ENCODE measurements around the gene ZG16. TPM values are rescaled to one million over a fixed set of nuclear protein-coding genes. Genes with fewer than 3 reads are reported as not detected.

ZG16 gene
- total RNA-seq, 1 experiment from 2014 or later = not detected

DNA sequence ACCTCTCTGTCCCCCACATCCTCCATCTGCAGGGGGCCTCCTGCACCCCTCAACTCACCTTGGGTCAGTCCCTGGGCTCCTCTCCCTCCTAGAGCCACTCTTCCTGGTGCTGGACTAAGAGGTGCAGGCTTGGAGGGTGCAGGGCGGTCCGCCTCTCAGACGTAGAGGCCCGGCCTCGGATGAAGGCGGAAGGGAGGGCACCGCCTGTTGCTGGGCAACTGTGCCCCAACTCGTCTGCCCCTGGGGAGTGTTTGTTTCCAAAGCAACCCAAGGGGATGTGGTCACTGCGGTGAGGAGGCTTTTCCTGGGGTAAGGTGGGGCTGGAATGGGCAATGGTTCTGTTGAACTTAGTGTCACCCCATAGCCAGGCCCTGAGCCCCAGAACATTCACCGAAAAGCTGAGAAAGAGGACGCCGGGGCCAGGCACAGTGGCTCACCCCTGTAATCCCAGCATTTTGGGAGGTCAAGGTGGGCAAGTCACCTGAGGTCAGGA, 32.2 kb upstream of the ZG16 start, which contains the start of gene C16orf54:
TSS of gene C16orf54 (minus strand) at position 138 of the 493 bp plus-strand sequence. CDS start 1,039 bp downstream, outside the sequence.
- ATAC-seq = peak; percentile 5
- H3K9me3 Mint-ChIP-seq = peaks cover 15% of the 10 kb centered on the region
- CTCF ChIA-PET = interaction anchor here (1.2 to 2.5 kb wide), 2 partner anchors 9 to 39 kb away, joined by 4 to 7 read pairs; no protein-coding TSS in a partner anchor
- DNase-seq (ENCODE audit: low spot score) = no peak
- peaks cover 31% of the 10 kb centered on the region for H3K36me3 Mint-ChIP-seq
- peak within 1 kb of the TSS; percentile 45; the same call in 1 of the 2 replicates for H3K27ac Mint-ChIP-seq
- POLR2A ChIA-PET = interaction anchor here (0.8 kb wide), 1 partner anchor 44 kb away, joined by 5 read pairs; the partner anchor contains the start of gene KIF22
- H3K4me3 Mint-ChIP-seq = no peak within 1 kb of the TSS
- H3K4me1 Mint-ChIP-seq = peaks cover 16% of the 10 kb centered on the region
- peaks cover 8% of the 10 kb centered on the region for H3K27me3 Mint-ChIP-seq (ENCODE audit: low read depth)
- TF ChIP-seq EMX1 (CRISPR knock-in tag; IDR thresholded peaks at IDR 0.05) (peak; percentile 20; the same call in 1 of the 2 replicates), USF1 (CRISPR knock-in tag; IDR thresholded peaks at IDR 0.05) (no peak), CREM (CRISPR knock-in tag; IDR thresholded peaks at IDR 0.05) (no peak), ZNF512 (CRISPR knock-in tag; IDR thresholded peaks at IDR 0.05; ENCODE audit: borderline replicate concordance) (no peak), NR2C2 (CRISPR knock-in tag; IDR thresholded peaks at IDR 0.05) (no peak), SP1 (CRISPR knock-in tag; conservative IDR thresholded peaks at IDR 0.05) (no peak; the same call in 1 of the 2 replicates), ZNF671 (CRISPR knock-in tag; IDR thresholded peaks at IDR 0.05) (peak; percentile 14; the same call in 1 of the 2 replicates), GABPB1 (CRISPR knock-in tag; IDR thresholded peaks at IDR 0.05) (no peak), CBFB (CRISPR knock-in tag; IDR thresholded peaks at IDR 0.05; ENCODE audit: low read depth) (0 out of 2 replicates have a peak, but pooled peaks have one; percentile 21), ZBTB21 (CRISPR knock-in tag; IDR thresholded peaks at IDR 0.05; ENCODE audit: borderline replicate concordance) (0 out of 2 replicates have a peak, but pooled peaks have one; percentile 24), STAT6 (CRISPR knock-in tag; conservative IDR thresholded peaks at IDR 0.05; ENCODE audit: low read depth) (no peak), E2F1 (CRISPR knock-in tag; IDR thresholded peaks at IDR 0.05) (no peak), SMAD3 (CRISPR knock-in tag; IDR thresholded peaks at IDR 0.05; ENCODE audit: borderline replicate concordance) (no peak), RORB (CRISPR knock-in tag; IDR thresholded peaks at IDR 0.05) (no peak)
- TF ChIP-seq, protein P1, sequence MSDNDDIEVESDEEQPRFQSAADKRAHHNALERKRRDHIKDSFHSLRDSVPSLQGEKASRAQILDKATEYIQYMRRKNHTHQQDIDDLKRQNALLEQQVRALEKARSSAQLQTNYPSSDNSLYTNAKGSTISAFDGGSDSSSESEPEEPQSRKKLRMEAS (CRISPR knock-in tag; IDR thresholded peaks at IDR 0.05) = no peak
- TF ChIP-seq, protein P2, sequence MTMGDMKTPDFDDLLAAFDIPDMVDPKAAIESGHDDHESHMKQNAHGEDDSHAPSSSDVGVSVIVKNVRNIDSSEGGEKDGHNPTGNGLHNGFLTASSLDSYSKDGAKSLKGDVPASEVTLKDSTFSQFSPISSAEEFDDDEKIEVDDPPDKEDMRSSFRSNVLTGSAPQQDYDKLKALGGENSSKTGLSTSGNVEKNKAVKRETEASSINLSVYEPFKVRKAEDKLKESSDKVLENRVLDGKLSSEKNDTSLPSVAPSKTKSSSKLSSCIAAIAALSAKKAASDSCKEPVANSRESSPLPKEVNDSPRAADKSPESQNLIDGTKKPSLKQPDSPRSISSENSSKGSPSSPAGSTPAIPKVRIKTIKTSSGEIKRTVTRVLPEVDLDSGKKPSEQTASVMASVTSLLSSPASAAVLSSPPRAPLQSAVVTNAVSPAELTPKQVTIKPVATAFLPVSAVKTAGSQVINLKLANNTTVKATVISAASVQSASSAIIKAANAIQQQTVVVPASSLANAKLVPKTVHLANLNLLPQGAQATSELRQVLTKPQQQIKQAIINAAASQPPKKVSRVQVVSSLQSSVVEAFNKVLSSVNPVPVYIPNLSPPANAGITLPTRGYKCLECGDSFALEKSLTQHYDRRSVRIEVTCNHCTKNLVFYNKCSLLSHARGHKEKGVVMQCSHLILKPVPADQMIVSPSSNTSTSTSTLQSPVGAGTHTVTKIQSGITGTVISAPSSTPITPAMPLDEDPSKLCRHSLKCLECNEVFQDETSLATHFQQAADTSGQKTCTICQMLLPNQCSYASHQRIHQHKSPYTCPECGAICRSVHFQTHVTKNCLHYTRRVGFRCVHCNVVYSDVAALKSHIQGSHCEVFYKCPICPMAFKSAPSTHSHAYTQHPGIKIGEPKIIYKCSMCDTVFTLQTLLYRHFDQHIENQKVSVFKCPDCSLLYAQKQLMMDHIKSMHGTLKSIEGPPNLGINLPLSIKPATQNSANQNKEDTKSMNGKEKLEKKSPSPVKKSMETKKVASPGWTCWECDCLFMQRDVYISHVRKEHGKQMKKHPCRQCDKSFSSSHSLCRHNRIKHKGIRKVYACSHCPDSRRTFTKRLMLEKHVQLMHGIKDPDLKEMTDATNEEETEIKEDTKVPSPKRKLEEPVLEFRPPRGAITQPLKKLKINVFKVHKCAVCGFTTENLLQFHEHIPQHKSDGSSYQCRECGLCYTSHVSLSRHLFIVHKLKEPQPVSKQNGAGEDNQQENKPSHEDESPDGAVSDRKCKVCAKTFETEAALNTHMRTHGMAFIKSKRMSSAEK (CRISPR knock-in tag; IDR thresholded peaks at IDR 0.05; ENCODE audit: borderline replicate concordance) = peak; percentile 48; the same call in 1 of the 2 replicates
- TF ChIP-seq, protein P3, sequence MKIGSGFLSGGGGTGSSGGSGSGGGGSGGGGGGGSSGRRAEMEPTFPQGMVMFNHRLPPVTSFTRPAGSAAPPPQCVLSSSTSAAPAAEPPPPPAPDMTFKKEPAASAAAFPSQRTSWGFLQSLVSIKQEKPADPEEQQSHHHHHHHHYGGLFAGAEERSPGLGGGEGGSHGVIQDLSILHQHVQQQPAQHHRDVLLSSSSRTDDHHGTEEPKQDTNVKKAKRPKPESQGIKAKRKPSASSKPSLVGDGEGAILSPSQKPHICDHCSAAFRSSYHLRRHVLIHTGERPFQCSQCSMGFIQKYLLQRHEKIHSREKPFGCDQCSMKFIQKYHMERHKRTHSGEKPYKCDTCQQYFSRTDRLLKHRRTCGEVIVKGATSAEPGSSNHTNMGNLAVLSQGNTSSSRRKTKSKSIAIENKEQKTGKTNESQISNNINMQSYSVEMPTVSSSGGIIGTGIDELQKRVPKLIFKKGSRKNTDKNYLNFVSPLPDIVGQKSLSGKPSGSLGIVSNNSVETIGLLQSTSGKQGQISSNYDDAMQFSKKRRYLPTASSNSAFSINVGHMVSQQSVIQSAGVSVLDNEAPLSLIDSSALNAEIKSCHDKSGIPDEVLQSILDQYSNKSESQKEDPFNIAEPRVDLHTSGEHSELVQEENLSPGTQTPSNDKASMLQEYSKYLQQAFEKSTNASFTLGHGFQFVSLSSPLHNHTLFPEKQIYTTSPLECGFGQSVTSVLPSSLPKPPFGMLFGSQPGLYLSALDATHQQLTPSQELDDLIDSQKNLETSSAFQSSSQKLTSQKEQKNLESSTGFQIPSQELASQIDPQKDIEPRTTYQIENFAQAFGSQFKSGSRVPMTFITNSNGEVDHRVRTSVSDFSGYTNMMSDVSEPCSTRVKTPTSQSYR (CRISPR knock-in tag; IDR thresholded peaks at IDR 0.05) = no peak
- TF ChIP-seq, protein P4, sequence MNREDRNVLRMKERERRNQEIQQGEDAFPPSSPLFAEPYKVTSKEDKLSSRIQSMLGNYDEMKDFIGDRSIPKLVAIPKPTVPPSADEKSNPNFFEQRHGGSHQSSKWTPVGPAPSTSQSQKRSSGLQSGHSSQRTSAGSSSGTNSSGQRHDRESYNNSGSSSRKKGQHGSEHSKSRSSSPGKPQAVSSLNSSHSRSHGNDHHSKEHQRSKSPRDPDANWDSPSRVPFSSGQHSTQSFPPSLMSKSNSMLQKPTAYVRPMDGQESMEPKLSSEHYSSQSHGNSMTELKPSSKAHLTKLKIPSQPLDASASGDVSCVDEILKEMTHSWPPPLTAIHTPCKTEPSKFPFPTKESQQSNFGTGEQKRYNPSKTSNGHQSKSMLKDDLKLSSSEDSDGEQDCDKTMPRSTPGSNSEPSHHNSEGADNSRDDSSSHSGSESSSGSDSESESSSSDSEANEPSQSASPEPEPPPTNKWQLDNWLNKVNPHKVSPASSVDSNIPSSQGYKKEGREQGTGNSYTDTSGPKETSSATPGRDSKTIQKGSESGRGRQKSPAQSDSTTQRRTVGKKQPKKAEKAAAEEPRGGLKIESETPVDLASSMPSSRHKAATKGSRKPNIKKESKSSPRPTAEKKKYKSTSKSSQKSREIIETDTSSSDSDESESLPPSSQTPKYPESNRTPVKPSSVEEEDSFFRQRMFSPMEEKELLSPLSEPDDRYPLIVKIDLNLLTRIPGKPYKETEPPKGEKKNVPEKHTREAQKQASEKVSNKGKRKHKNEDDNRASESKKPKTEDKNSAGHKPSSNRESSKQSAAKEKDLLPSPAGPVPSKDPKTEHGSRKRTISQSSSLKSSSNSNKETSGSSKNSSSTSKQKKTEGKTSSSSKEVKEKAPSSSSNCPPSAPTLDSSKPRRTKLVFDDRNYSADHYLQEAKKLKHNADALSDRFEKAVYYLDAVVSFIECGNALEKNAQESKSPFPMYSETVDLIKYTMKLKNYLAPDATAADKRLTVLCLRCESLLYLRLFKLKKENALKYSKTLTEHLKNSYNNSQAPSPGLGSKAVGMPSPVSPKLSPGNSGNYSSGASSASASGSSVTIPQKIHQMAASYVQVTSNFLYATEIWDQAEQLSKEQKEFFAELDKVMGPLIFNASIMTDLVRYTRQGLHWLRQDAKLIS (CRISPR knock-in tag; IDR thresholded peaks at IDR 0.05; ENCODE audit: borderline replicate concordance) = no peak

Data from WTC11 (cell line).